Measurements from ENCODE around the gene ABHD1.
A peak's percentile ranks its signal among the peaks of the same experiment; 100 is the strongest.

The ABHD1 gene

DNA sequence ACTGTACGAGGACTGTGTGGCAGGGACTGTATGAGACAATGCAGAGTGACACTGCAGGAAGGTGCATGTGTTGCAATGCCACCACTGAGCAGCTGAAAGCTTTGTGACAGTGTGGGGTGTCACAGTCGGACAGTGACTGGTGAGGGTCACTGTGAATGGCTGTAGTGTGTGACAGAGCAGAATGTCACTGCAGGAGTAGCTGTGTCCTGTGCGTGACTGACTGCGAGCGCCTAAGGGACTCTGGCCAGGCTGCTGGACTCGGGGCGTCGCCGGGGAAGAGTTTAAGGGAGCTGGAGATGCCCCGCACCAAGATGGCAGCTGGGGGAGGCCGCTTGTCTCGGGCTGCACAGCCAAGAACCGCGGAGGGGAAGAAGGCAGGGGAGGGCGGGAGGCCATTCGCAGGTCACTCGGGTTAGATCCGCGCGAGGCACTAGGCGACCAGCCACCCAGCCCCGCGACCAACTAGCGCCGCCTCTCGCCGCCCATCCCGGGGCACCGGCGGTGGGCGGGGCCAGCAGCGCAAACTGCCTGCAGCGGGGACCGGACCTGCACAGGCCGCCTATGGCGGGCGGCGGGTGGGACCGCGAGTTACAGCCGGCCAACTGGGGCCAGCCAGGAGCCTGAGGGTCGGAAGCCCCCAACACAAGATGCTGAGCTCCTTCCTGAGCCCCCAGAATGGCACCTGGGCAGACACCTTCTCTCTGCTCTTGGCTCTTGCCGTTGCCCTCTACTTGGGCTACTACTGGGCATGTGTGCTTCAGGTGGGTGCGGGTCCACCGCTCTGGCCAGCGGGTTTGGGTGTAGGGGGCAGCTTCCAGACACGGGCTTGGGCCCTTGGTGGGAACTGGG is at the start of gene ABHD1:
Gene ABHD1 (plus strand): TSS at position 514 of the 849 bp plus-strand sequence. CDS start 134 bp downstream, at position 648.
- H3K9me3 ChIP-seq (ENCODE audit: control insufficient read depth, insufficient read depth, low read depth, low read length), result no peaks in the 10 kb centered on the region
- H3K4me3 ChIP-seq (ENCODE audit: low read depth, low read length), result peak within 1 kb of the TSS; percentile 48
- CTCF ChIA-PET, result interaction anchor here (0.9 to 3.3 kb wide), 7 partner anchors 8 to 156 kb away, joined by 3 to 17 read pairs (median 4); partner anchors contain the start of gene PREB
- 0 out of 2 replicates have a peak, but pooled peaks cover 3% of the 10 kb centered on the region for H3K4me1 ChIP-seq (ENCODE audit: control insufficient read depth, insufficient read depth, low read length)
- H3K27ac ChIP-seq (ENCODE audit: extremely low read depth, low read depth, low read length), result no peak within 1 kb of the TSS; the same call in 1 of the 2 replicates
- POLR2A ChIA-PET, result interaction anchor here (3.5 kb wide), 1 partner anchor 10 kb away, joined by 34 read pairs; the partner anchor contains the start of gene PREB
- peaks cover 0 to 2% of the 10 kb centered on the region in 2 experiments; a peak in 1 of 3 replicates for H3K36me3 ChIP-seq (ENCODE audit: control insufficient read depth in 2 of 2, insufficient read depth in 1 of 2, low read length in 2 of 2)
- TF ChIP-seq SP3 (tag by site-specific recombination; IDR thresholded peaks at IDR 0.05) (peak; percentile 91), ZBTB8A (tag by site-specific recombination; IDR thresholded peaks at IDR 0.05) (peak; percentile 90), ZNF585B (tag by site-specific recombination; IDR thresholded peaks at IDR 0.05) (no peak), ZNF184 (tag by site-specific recombination; IDR thresholded peaks at IDR 0.05) (no peak), TCF7L2 (IDR thresholded peaks at IDR 0.05; ENCODE audit: borderline replicate concordance, low read depth, low read length) (no peak), ZNF311 (tag by site-specific recombination; IDR thresholded peaks at IDR 0.05; ENCODE audit: borderline replicate concordance) (no peak), ZBTB1 (tag by site-specific recombination; IDR thresholded peaks at IDR 0.05) (no peak), ZNF530 (tag by site-specific recombination; IDR thresholded peaks at IDR 0.05; ENCODE audit: low read depth) (no peak), ZBTB20 (tag by site-specific recombination; IDR thresholded peaks at IDR 0.05) (no peak), ZEB2 (tag by site-specific recombination; IDR thresholded peaks at IDR 0.05) (peak; percentile 25; the same call in 1 of the 2 replicates), GFI1B (tag by site-specific recombination; IDR thresholded peaks at IDR 0.05) (no peak), ZFP41 (tag by site-specific recombination; IDR thresholded peaks at IDR 0.05; ENCODE audit: borderline replicate concordance) (no peak), ZNF610 (tag by site-specific recombination; IDR thresholded peaks at IDR 0.05; ENCODE audit: borderline replicate concordance) (no peak), ZNF248 (tag by site-specific recombination; IDR thresholded peaks at IDR 0.05) (no peak), BCL11B (tag by site-specific recombination; IDR thresholded peaks at IDR 0.05; ENCODE audit: low read depth) (no peak), ZNF335 (tag by site-specific recombination; conservative IDR thresholded peaks at IDR 0.05) (peak; percentile 87), ZSCAN23 (tag by site-specific recombination; IDR thresholded peaks at IDR 0.05) (no peak), ZNF707 (tag by site-specific recombination; IDR thresholded peaks at IDR 0.05) (no peak)
- TF ChIP-seq, protein P1, sequence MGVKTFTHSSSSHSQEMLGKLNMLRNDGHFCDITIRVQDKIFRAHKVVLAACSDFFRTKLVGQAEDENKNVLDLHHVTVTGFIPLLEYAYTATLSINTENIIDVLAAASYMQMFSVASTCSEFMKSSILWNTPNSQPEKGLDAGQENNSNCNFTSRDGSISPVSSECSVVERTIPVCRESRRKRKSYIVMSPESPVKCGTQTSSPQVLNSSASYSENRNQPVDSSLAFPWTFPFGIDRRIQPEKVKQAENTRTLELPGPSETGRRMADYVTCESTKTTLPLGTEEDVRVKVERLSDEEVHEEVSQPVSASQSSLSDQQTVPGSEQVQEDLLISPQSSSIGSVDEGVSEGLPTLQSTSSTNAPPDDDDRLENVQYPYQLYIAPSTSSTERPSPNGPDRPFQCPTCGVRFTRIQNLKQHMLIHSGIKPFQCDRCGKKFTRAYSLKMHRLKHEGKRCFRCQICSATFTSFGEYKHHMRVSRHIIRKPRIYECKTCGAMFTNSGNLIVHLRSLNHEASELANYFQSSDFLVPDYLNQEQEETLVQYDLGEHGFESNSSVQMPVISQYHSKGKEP (tag by site-specific recombination; IDR thresholded peaks at IDR 0.05), result peak; percentile 53
- TF ChIP-seq, protein P2, sequence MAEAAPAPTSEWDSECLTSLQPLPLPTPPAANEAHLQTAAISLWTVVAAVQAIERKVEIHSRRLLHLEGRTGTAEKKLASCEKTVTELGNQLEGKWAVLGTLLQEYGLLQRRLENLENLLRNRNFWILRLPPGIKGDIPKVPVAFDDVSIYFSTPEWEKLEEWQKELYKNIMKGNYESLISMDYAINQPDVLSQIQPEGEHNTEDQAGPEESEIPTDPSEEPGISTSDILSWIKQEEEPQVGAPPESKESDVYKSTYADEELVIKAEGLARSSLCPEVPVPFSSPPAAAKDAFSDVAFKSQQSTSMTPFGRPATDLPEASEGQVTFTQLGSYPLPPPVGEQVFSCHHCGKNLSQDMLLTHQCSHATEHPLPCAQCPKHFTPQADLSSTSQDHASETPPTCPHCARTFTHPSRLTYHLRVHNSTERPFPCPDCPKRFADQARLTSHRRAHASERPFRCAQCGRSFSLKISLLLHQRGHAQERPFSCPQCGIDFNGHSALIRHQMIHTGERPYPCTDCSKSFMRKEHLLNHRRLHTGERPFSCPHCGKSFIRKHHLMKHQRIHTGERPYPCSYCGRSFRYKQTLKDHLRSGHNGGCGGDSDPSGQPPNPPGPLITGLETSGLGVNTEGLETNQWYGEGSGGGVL (tag by site-specific recombination; IDR thresholded peaks at IDR 0.05), result no peak
- TF ChIP-seq, protein P3, sequence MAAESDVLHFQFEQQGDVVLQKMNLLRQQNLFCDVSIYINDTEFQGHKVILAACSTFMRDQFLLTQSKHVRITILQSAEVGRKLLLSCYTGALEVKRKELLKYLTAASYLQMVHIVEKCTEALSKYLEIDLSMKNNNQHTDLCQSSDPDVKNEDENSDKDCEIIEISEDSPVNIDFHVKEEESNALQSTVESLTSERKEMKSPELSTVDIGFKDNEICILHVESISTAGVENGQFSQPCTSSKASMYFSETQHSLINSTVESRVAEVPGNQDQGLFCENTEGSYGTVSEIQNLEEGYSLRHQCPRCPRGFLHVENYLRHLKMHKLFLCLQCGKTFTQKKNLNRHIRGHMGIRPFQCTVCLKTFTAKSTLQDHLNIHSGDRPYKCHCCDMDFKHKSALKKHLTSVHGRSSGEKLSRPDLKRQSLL (tag by site-specific recombination; IDR thresholded peaks at IDR 0.05), result no peak
- TF ChIP-seq, protein P4, sequence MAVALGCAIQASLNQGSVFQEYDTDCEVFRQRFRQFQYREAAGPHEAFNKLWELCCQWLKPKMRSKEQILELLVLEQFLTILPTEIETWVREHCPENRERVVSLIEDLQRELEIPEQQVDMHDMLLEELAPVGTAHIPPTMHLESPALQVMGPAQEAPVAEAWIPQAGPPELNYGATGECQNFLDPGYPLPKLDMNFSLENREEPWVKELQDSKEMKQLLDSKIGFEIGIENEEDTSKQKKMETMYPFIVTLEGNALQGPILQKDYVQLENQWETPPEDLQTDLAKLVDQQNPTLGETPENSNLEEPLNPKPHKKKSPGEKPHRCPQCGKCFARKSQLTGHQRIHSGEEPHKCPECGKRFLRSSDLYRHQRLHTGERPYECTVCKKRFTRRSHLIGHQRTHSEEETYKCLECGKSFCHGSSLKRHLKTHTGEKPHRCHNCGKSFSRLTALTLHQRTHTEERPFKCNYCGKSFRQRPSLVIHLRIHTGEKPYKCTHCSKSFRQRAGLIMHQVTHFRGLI (tag by site-specific recombination; IDR thresholded peaks at IDR 0.05), result peak; percentile 55; the same call in 1 of the 2 replicates
- TF ChIP-seq, protein P5, sequence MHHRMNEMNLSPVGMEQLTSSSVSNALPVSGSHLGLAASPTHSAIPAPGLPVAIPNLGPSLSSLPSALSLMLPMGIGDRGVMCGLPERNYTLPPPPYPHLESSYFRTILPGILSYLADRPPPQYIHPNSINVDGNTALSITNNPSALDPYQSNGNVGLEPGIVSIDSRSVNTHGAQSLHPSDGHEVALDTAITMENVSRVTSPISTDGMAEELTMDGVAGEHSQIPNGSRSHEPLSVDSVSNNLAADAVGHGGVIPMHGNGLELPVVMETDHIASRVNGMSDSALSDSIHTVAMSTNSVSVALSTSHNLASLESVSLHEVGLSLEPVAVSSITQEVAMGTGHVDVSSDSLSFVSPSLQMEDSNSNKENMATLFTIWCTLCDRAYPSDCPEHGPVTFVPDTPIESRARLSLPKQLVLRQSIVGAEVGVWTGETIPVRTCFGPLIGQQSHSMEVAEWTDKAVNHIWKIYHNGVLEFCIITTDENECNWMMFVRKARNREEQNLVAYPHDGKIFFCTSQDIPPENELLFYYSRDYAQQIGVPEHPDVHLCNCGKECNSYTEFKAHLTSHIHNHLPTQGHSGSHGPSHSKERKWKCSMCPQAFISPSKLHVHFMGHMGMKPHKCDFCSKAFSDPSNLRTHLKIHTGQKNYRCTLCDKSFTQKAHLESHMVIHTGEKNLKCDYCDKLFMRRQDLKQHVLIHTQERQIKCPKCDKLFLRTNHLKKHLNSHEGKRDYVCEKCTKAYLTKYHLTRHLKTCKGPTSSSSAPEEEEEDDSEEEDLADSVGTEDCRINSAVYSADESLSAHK (tag by site-specific recombination; IDR thresholded peaks at IDR 0.05), result no peak
- TF ChIP-seq, protein P6, sequence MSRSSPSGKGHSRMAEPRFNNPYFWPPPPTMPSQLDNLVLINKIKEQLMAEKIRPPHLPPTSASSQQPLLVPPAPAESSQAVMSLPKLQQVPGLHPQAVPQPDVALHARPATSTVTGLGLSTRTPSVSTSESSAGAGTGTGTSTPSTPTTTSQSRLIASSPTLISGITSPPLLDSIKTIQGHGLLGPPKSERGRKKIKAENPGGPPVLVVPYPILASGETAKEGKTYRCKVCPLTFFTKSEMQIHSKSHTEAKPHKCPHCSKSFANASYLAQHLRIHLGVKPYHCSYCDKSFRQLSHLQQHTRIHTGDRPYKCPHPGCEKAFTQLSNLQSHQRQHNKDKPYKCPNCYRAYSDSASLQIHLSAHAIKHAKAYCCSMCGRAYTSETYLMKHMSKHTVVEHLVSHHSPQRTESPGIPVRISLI (tag by site-specific recombination; IDR thresholded peaks at IDR 0.05), result no peak

Measured in HEK293 (cell line).